HG03108 (cell line): ENCODE data around the gene FHAD1.
"Not testable (repeated sequence)": the region's sequence is repeated elsewhere in the genome, so short reads cannot be mapped to it uniquely, and the experiment has no call there.

Experiments
- ATAC-seq: cut with Tn5 transposase; IDR thresholded peaks from one replicate; pipeline ENCODE4 v1.9.1; 2021; ENCODE audit warnings: moderate library complexity; ENCODE audit not compliant: unreplicated experiment

Gene FHAD1

GRCh38 chr1:15412175-15412800 lies 165.3 kb downstream of the FHAD1 start:
- no peak for ATAC-seq

- no peak for ATAC-seq
Observed at GRCh38 chr1:15412843-15413242, 165.8 kb downstream of the FHAD1 start.

GRCh38 chr1:15413563-15414444 lies 166.8 kb downstream of the FHAD1 start:
- ATAC-seq: no peak

- ATAC-seq: no peak
Observed at GRCh38 chr1:15414445-15414983, 167.5 kb downstream of the FHAD1 start.

- no peak for ATAC-seq
Observed at GRCh38 chr1:15417059-15417934, 170.3 kb downstream of the FHAD1 start.

- ATAC-seq: no peak
Observed at GRCh38 chr1:15418806-15419515, 171.9 kb downstream of the FHAD1 start.

GRCh38 chr1:15420853-15421465 lies 173.9 kb downstream of the FHAD1 start:
- ATAC-seq: no peak

GRCh38 chr1:15422871-15423270 lies 175.8 kb downstream of the FHAD1 start:
- ATAC-seq: no peak

GRCh38 chr1:15423355-15424077 lies 176.5 kb downstream of the FHAD1 start:
- no peak for ATAC-seq

GRCh38 chr1:15424146-15424667 lies 177.2 kb downstream of the FHAD1 start:
- ATAC-seq: no peak

GRCh38 chr1:15424981-15425380 lies 178.0 kb downstream of the FHAD1 start:
- ATAC-seq: no peak

GRCh38 chr1:15425521-15425920 lies 178.5 kb downstream of the FHAD1 start:
- ATAC-seq: no peak

GRCh38 chr1:15425958-15426357 lies 178.9 kb downstream of the FHAD1 start:
- ATAC-seq: no peak

GRCh38 chr1:15426492-15427279 lies 179.7 kb downstream of the FHAD1 start:
- ATAC-seq: no peak

- no peak for ATAC-seq
Observed at GRCh38 chr1:15427280-15427666, 180.2 kb downstream of the FHAD1 start.

- not testable (repeated sequence) for ATAC-seq
Observed at GRCh38 chr1:15428252-15428651, 181.2 kb downstream of the FHAD1 start.

GRCh38 chr1:15428815-15429435 lies 181.9 kb downstream of the FHAD1 start:
- no peak for ATAC-seq

GRCh38 chr1:15429701-15430149 lies 182.7 kb downstream of the FHAD1 start:
- no peak for ATAC-seq
